Naive thymus-derived CD4-positive, alpha-beta T cell (primary cell): ENCODE measurements around the gene GREB1L. TPM values are rescaled to one million over a fixed set of nuclear protein-coding genes. Genes with fewer than 3 reads are reported as not detected.
A peak's percentile ranks its signal among the peaks of the same experiment; 100 is the strongest.

Experiments
- ATAC-seq: fragments of 150-1000 bp; cut with Tn5 transposase; 2 replicates; pipeline ENCODE4 v1.10.0; 2021; ENCODE audit warnings: mild to moderate bottlenecking, moderate library complexity
- CTCF ChIA-PET: fragments of 350-600 bp; sonication (Branson Sonifier 250); formaldehyde crosslinking; loops from one replicate; lab custom pipeline; 2021; ENCODE audit warnings: antibody characterized with exemption; lab: Charles Lee
- POLR2A ChIA-PET: fragments of 350-600 bp; sonication (Branson Sonifier 250); formaldehyde crosslinking; loops from one replicate; lab custom pipeline; 2021; ENCODE audit warnings: antibody characterized with exemption, inconsistent platforms; lab: Charles Lee
- DNase-seq, 9 donors: peaks; one replicate each; pipeline versions ENCODE4 v3.0.0 to v3.0.0-alpha.2; 2020 to 2022; ENCODE audit warnings: mixed read lengths in 1 of 9
- H3K27ac ChIP-seq: one replicate; pipeline ENCODE4 v1.7.0; 2013; ENCODE audit warnings: mild to moderate bottlenecking, low read depth, low read length, moderate library complexity
- H3K27me3 ChIP-seq, 2 donors: one replicate each; pipeline ENCODE4 v1.7.0; 2013; ENCODE audit warnings: low read length in 2 of 2, mild to moderate bottlenecking in 2 of 2, moderate library complexity in 2 of 2; ENCODE audit not compliant: control insufficient read depth in 2 of 2, insufficient read depth in 2 of 2
- H3K36me3 ChIP-seq, 3 experiments: 1 replicate in 2 of 3; 2 replicates in 1 of 3; pipeline ENCODE4 v1.7.0; 2013; ENCODE audit warnings: low read length in 3 of 3, mild to moderate bottlenecking in 3 of 3, moderate library complexity in 1 of 3; ENCODE audit not compliant: insufficient read depth in 3 of 3, control insufficient read depth in 2 of 3
- H3K4me1 ChIP-seq, 2 donors: one replicate each; pipeline ENCODE4 v1.7.0; 2013; ENCODE audit warnings: low read length in 2 of 2, mild to moderate bottlenecking in 2 of 2, moderate library complexity in 1 of 2; ENCODE audit not compliant: control insufficient read depth in 2 of 2, insufficient read depth in 2 of 2
- H3K4me3 ChIP-seq: 2 replicates; pipeline ENCODE4 v1.7.0; 2013; ENCODE audit warnings: mild to moderate bottlenecking, low read length
- H3K9me3 ChIP-seq, 3 experiments: 1 replicate in 2 of 3; 2 replicates in 1 of 3; pipeline ENCODE4 v1.7.0; 2013; ENCODE audit warnings: low read length in 3 of 3; ENCODE audit not compliant: control insufficient read depth in 2 of 3
- H3K27ac Mint-ChIP-seq, 9 donors: one replicate each; pipeline ENCODE4 v1.8.0; 2020 to 2022; ENCODE audit warnings: mixed read lengths in 9 of 9, mild to moderate bottlenecking in 8 of 9, moderate library complexity in 5 of 9, inconsistent platforms in 2 of 9
- H3K27me3 Mint-ChIP-seq, 5 donors: one replicate each; pipeline ENCODE4 v1.8.0; 2021 to 2022; ENCODE audit warnings: mixed read lengths in 5 of 5, mild to moderate bottlenecking in 1 of 5
- H3K36me3 Mint-ChIP-seq, 5 donors: one replicate each; pipeline ENCODE4 v1.8.0; 2020 to 2022; ENCODE audit warnings: mixed read lengths in 5 of 5, mild to moderate bottlenecking in 3 of 5, inconsistent platforms in 1 of 5
- H3K4me1 Mint-ChIP-seq, 7 donors: one replicate each; pipeline ENCODE4 v1.8.0; 2020 to 2022; ENCODE audit warnings: mixed read lengths in 7 of 7, mild to moderate bottlenecking in 3 of 7, inconsistent platforms in 1 of 7
- H3K4me3 Mint-ChIP-seq, 10 donors: one replicate each; pipeline ENCODE4 v1.8.0; 2020 to 2022; ENCODE audit warnings: mild to moderate bottlenecking in 10 of 10, mixed read lengths in 10 of 10, moderate library complexity in 6 of 10, inconsistent platforms in 2 of 10
- H3K9me3 Mint-ChIP-seq, 11 donors: one replicate each; pipeline ENCODE4 v1.8.0; 2020 to 2022; ENCODE audit warnings: mixed read lengths in 11 of 11, mild to moderate bottlenecking in 4 of 11, inconsistent platforms in 1 of 11, moderate library complexity in 1 of 11
- intact Hi-C, 2 donors: fragments of 100-400 bp; cut with micrococcal nuclease; formaldehyde crosslinking; loops; one replicate each; pipeline ENCODE4 v1.15.1; 2023
- polyA plus RNA-seq, 2 donors: library from polyadenylated mRNA; unstranded; fragments of 300-500 nt; fragmentation: Illumina TruSeq; gene quantifications; one replicate each; pipeline ENCODE4 v1.2.3, GENCODE V29; 2021
- total RNA-seq, 6 experiments: library from RNA in 5 of 6; stranded (reverse) in 5 of 6; gene quantifications; 1 replicate in 5 of 6; 2 replicates in 1 of 6; pipeline ENCODE4 v1.2.3 and lab custom pipeline; 2021 to 2026

GREB1L gene
- total and polyA plus RNA-seq, 7 experiments from 2014 or later: 0.09 to 0.11 TPM; not detected in 5

DNA sequence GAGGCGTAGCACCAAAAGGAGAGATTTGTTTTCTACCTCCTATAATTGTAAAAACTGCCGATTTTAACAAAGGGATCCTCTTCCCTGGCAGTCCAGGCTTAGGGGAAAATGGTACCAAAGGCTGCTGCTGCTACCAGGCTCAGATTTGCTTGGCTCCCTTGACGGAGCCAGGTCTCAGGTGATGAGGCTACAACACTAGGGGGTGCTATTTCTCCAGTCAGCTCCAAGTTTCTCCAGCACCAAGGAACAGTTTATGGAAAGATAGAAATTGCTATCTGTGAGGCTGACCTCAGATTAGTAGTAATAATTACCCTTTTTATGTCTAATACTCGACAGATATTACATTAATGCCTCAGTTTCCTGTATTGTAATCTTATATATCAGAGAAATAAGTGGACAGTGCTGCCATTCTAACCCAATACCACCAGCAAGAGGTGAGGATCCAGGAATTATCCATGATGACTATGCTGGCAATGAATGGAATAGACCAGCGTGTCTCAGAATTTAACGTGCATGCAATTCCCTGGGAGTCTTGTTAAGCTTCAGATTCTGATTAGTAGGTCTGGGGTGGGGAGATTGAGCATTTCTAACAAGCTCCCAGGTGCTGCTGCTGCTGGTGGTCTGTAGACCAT, 247.2 kb downstream of the GREB1L start:
- Histone ChIP-seq H3K4me1 (no peaks in the 10 kb centered on the region), H3K36me3 (no peaks in the 10 kb centered on the region), H3K27me3 (no peaks in the 10 kb centered on the region), H3K4me3 (no peak overlapping the region), H3K27ac (no peak overlapping the region), H3K9me3 (no peaks in the 10 kb centered on the region)
- ATAC-seq: peak; percentile 38
- Mint-ChIP-seq H3K36me3 (no peaks in the 10 kb centered on the region), H3K27me3 (peaks cover 0 to 4% (median 0%) of the 10 kb centered on the region in 5 donors), H3K27ac (no peak overlapping the region), H3K4me3 (no peak overlapping the region), H3K9me3 (no peaks in the 10 kb centered on the region), H3K4me1 (peaks cover 0 to 1% (median 0%) of the 10 kb centered on the region in 7 donors)
- intact Hi-C loops: loop anchor here in 1 of 2 donors (1.0 to 10.0 kb wide), 3 partner anchors 363 to 1216 kb away; no protein-coding TSS in a partner anchor
- DNase-seq: peak in 5 of 9 donors; percentile 6 to 33 (median 22)
- ChIA-PET CTCF (no interaction called here), POLR2A (no interaction called here)

DNA sequence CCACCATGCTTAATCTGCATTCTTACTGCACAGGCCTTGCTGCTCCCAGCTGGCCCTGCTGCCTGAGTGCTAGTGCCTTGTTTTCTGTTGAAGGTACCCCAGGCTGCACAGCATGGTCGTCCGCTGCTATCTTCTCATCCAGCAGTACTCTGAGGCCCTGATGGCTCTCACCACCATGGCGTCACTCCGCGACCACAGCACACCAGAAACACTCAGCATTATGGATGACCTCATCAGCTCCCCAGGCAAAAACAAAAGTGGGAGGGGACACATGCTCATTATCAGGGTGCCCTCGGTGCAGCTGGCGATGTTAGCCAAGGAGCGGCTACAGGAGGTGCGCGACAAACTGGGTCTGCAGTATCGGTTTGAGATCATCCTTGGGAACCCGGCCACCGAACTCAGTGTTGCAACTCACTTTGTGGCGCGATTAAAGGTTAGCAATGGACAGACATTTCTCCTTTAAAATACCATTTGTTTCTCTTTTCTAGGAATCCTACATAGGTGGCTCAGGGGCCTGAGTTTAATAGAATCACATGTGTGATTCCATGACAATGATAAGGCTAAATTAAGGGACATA, 248.0 kb downstream of the GREB1L start:
- H3K9me3 Mint-ChIP-seq: no peaks in the 10 kb centered on the region
- H3K27me3 ChIP-seq: no peaks in the 10 kb centered on the region
- peaks cover 0 to 4% (median 2%) of the 10 kb centered on the region in 5 donors for H3K27me3 Mint-ChIP-seq
- no peak overlapping the region for H3K27ac ChIP-seq
- no peak overlapping the region for H3K4me3 Mint-ChIP-seq
- intact Hi-C loops: loop anchor here in 1 of 2 donors (1.0 to 10.0 kb wide), 3 partner anchors 362 to 1215 kb away; no protein-coding TSS in a partner anchor
- H3K4me1 Mint-ChIP-seq: peaks cover 0 to 1% (median 0%) of the 10 kb centered on the region in 7 donors
- H3K4me3 ChIP-seq: no peak overlapping the region
- ChIA-PET CTCF (interaction anchor here (0.5 kb wide), 1 partner anchor 14 kb away, joined by 3 read pairs; no protein-coding TSS in a partner anchor), POLR2A (no interaction called here)
- no peaks in the 10 kb centered on the region for H3K4me1 ChIP-seq
- DNase-seq (no peak), ATAC-seq (no peak)
- H3K9me3 ChIP-seq: no peaks in the 10 kb centered on the region
- no peaks in the 10 kb centered on the region for H3K36me3 ChIP-seq
- H3K27ac Mint-ChIP-seq: no peak overlapping the region
- H3K36me3 Mint-ChIP-seq: no peaks in the 10 kb centered on the region

DNA sequence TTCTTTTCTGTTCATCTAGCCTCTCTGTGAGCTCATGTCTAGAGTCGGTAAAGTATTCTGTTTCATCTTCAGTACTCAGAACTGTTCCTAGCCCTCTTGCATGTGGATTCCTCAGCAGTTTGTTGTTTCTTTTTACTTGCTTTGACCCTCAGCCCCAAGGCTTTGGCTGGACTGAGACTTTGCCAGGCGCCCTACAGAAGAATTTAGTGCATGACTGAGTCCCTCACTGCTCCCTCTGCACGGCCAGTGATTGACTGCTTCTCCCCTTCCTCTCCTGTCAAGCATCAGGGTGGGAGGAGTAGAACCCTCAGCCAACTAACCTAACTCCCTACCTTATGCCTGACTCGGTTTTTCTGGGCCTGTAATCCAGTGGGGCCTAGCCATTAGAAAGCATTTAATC, 248.7 kb downstream of the GREB1L start:
- no peaks in the 10 kb centered on the region for H3K4me1 ChIP-seq
- no peaks in the 10 kb centered on the region for H3K27me3 ChIP-seq
- ChIA-PET CTCF (no interaction called here), POLR2A (interaction anchor here (0.6 kb wide), 1 partner anchor 90 kb away, joined by 4 read pairs; no protein-coding TSS in a partner anchor)
- peaks cover 0 to 1% (median 0%) of the 10 kb centered on the region in 7 donors for H3K4me1 Mint-ChIP-seq
- no peaks in the 10 kb centered on the region for H3K9me3 Mint-ChIP-seq
- H3K36me3 ChIP-seq: no peaks in the 10 kb centered on the region
- no peak overlapping the region for H3K27ac ChIP-seq
- no peaks in the 10 kb centered on the region for H3K9me3 ChIP-seq
- H3K27me3 Mint-ChIP-seq: peaks cover 0 to 4% (median 2%) of the 10 kb centered on the region in 5 donors
- no peak for ATAC-seq
- no peak for DNase-seq
- no peak overlapping the region for H3K4me3 Mint-ChIP-seq
- no peaks in the 10 kb centered on the region for H3K36me3 Mint-ChIP-seq
- intact Hi-C loops: no loop called here
- no peak overlapping the region for H3K27ac Mint-ChIP-seq
- H3K4me3 ChIP-seq: no peak overlapping the region

DNA sequence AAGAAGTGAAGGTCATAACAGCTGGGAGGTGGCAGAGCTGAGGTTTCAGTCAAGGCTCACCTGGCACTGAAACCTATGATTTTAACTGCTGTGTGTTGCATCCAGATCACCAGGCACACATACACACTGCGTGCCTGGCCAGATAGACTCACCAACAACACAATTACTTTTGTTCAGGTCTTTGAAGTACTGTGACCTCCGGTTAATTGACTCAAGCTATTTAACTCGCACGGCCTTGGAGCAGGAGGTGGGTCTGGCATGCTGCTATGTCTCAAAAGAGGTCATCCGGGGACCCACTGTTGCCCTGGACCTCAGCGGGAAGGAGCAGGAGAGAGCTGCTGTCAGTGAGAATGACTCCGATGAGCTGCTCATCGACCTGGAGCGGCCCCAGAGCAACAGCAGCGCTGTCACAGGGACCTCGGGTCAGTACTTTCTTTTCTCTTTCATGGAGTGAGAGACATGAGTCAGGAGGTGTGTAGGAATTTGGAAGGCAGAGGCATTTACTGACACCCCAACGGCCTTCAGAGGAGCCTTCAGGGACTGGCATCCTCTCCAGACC, 254.3 kb downstream of the GREB1L start:
- H3K4me1 Mint-ChIP-seq: peaks cover 0 to 1% (median 0%) of the 10 kb centered on the region in 7 donors
- peaks cover 0 to 2% (median 0%) of the 10 kb centered on the region in 5 donors for H3K27me3 Mint-ChIP-seq
- POLR2A ChIA-PET: no interaction called here
- no peaks in the 10 kb centered on the region for H3K9me3 ChIP-seq
- no peak overlapping the region for H3K27ac ChIP-seq
- ATAC-seq (no peak), DNase-seq (no peak)
- H3K4me1 ChIP-seq: no peaks in the 10 kb centered on the region
- no peak overlapping the region for H3K27ac Mint-ChIP-seq
- intact Hi-C loops: no loop called here
- CTCF ChIA-PET: no interaction called here
- no peaks in the 10 kb centered on the region for H3K9me3 Mint-ChIP-seq
- no peak overlapping the region for H3K4me3 ChIP-seq
- H3K36me3 ChIP-seq: no peaks in the 10 kb centered on the region
- H3K4me3 Mint-ChIP-seq: no peak overlapping the region
- H3K27me3 ChIP-seq: no peaks in the 10 kb centered on the region
- H3K36me3 Mint-ChIP-seq: no peaks in the 10 kb centered on the region

DNA sequence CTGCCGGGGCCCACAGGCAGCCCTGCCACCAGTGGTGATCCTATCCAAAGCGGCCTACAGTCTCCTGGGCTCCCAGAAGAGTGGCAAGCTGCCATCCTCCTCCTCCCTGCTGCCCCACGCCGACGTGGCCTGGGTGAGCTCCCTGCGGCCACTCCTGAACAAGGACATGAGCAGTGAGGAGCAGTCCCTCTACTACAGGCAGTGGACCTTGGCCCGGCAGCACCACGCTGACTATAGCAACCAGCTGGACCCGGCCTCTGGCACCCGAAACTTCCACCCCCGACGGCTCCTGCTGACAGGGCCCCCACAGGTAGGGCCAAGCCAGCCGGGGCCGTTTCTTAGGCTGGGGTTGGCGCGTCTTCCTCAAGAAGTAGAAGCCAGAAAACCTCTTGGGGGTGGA, 258.0 kb downstream of the GREB1L start:
- intact Hi-C loops: no loop called here
- no peak for ATAC-seq

DNA sequence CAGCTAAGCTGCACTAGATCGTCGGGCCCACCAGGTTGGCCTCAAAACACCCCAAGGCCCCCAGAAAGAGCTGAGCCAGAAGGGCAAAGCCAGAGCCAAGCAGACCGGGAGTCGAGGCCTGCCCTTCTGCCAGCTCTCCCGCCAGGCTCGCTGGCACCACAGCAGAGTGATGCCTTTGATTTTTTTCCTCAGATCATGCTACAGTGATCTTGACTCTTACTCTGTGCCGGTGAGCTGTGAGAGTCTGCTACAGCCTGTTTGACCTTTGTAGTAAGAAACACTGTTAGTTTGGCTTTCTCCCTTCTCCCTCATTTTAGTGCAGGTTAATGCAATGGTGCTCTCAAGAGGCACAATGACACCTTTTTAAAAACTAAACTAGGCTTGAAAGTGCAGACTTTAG, 260.6 kb downstream of the GREB1L start:
- intact Hi-C loops: no loop called here
- H3K36me3 Mint-ChIP-seq: no peaks in the 10 kb centered on the region
- POLR2A ChIA-PET: no interaction called here
- no peak overlapping the region for H3K27ac Mint-ChIP-seq
- H3K4me3 Mint-ChIP-seq: no peak overlapping the region
- no peaks in the 10 kb centered on the region for H3K9me3 Mint-ChIP-seq
- no peaks in the 10 kb centered on the region for H3K4me1 ChIP-seq
- H3K9me3 ChIP-seq: no peaks in the 10 kb centered on the region
- H3K36me3 ChIP-seq: no peaks in the 10 kb centered on the region
- ATAC-seq (no peak), DNase-seq (no peak)
- H3K27ac ChIP-seq: no peak overlapping the region
- H3K27me3 Mint-ChIP-seq: no peaks in the 10 kb centered on the region
- H3K4me1 Mint-ChIP-seq: no peaks in the 10 kb centered on the region
- CTCF ChIA-PET: interaction anchor here (0.5 kb wide), 1 partner anchor 230 kb away, joined by 3 read pairs; no protein-coding TSS in a partner anchor
- no peaks in the 10 kb centered on the region for H3K27me3 ChIP-seq
- no peak overlapping the region for H3K4me3 ChIP-seq

More for the DNA sequence above, 258.0 kb downstream of the GREB1L start:
- Mint-ChIP-seq H3K27me3 (no peaks in the 10 kb centered on the region), H3K4me1 (no peaks in the 10 kb centered on the region), H3K9me3 (no peaks in the 10 kb centered on the region), H3K4me3 (no peak overlapping the region), H3K27ac (no peak overlapping the region), H3K36me3 (no peaks in the 10 kb centered on the region)
- Histone ChIP-seq H3K4me3 (no peak overlapping the region), H3K27ac (no peak overlapping the region), H3K27me3 (no peaks in the 10 kb centered on the region), H3K9me3 (no peaks in the 10 kb centered on the region), H3K36me3 (no peaks in the 10 kb centered on the region), H3K4me1 (no peaks in the 10 kb centered on the region)
- ChIA-PET POLR2A (no interaction called here), CTCF (no interaction called here)
- no peak for DNase-seq
